ENCODE results near the gene CADM1.

GRCh38 chr11:115286614-115287013 is 217.6 kb downstream of the CADM1 start:
- no peak for TF ChIP-seq CTCF (IDR thresholded peaks at IDR 0.05 in 2 of 3, conservative IDR thresholded peaks at IDR 0.05 in 1 of 3; ENCODE audit: borderline replicate concordance in 1 of 3, insufficient read depth in 1 of 3, low read depth in 2 of 3, low read length in 2 of 3)
- no peak for TF ChIP-seq POLR2A (IDR thresholded peaks at IDR 0.05; ENCODE audit: borderline replicate concordance, extremely low read depth, insufficient read depth, insufficient read length)
- TF ChIP-seq CBX3 (IDR thresholded peaks at IDR 0.05; ENCODE audit: low read depth): no peak
- TF ChIP-seq ELF1 (IDR thresholded peaks at IDR 0.05; ENCODE audit: borderline replicate concordance, low read depth): no peak
- TF ChIP-seq SP1 (IDR thresholded peaks at IDR 0.05; ENCODE audit: low read depth): no peak
- TF ChIP-seq TCF7L2 (IDR thresholded peaks at IDR 0.05; ENCODE audit: borderline replicate concordance, extremely low read depth, insufficient read depth, insufficient read length): no peak
- TF ChIP-seq POLR2AphosphoS5 (IDR thresholded peaks at IDR 0.05; ENCODE audit: low read depth, low read length): no peak
- no peak for TF ChIP-seq RAD21 (IDR thresholded peaks at IDR 0.05; ENCODE audit: low read depth)
- no peak for TF ChIP-seq EZH2 (IDR thresholded peaks at IDR 0.05)
- no peak for TF ChIP-seq ZNF274 (IDR thresholded peaks at IDR 0.05; ENCODE audit: low read depth, low read length)
- TF ChIP-seq CEBPB (IDR thresholded peaks at IDR 0.05; ENCODE audit: low read depth): no peak

Data from HCT116 (cell line).